Measurements from ENCODE around the gene MED27. TPM values are rescaled to one million over a fixed set of nuclear protein-coding genes. Genes with fewer than 3 reads are reported as not detected.

The MED27 gene
- total RNA-seq, 1 donor from 2014 or later = 34.5 TPM

DNA sequence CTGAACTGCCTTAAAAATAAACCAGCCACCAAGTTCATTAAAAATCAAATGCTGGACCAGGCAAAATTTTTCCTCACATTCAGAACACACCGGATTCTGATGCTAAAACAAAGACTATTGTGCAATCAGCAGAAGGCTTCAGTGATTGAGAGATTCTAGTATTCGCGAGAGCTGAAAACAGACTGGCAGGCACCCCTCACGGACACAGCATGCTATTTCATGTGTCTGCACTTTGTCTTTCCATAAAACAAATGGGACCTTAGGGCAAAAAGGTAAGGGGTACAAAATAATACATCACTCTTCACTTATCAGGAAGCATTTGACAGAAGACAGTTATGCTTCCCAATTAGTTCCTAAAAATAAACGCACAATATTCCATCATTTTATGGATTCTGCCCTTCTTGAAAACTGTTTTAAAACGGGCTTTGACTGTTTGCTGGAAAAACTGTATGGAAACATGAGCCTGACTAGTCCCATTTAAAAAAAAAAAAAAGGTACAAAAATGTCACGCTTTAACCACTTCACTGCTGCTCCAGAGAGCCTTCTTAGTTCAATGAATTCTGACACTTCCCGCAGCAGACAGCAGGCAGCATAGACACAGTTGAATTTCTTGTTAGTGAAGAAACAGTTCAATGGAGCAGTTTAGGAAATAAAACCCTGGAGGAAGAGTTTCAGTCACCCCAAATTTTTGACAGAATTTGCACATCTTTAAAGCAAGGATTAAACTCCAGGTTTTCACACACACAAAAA lies 99.2 kb downstream of the MED27 start:
- DNase-seq (ENCODE audit: low read depth) = no peak
- TF ChIP-seq CTCF (IDR thresholded peaks at IDR 0.05; ENCODE audit: insufficient read depth, low read length, poor library complexity, severe bottlenecking) = no peak
- Histone ChIP-seq H3K27me3 (ENCODE audit: control insufficient read depth, insufficient read depth, low read length) (no peaks in the 10 kb centered on the region), H3K36me3 (ENCODE audit: control insufficient read depth, insufficient read depth, low read length) (no peaks in the 10 kb centered on the region), H3K4me3 (ENCODE audit: low read depth, low read length) (no peak overlapping the region)

- Histone ChIP-seq H3K4me3 (ENCODE audit: low read depth, low read length) (no peak overlapping the region), H3K36me3 (ENCODE audit: control insufficient read depth, insufficient read depth, low read length) (no peaks in the 10 kb centered on the region), H3K27me3 (ENCODE audit: control insufficient read depth, insufficient read depth, low read length) (no peaks in the 10 kb centered on the region)
- no peak for DNase-seq (ENCODE audit: low read depth)
- no peak for TF ChIP-seq CTCF (IDR thresholded peaks at IDR 0.05; ENCODE audit: insufficient read depth, low read length, poor library complexity, severe bottlenecking)
Measured at GRCh38 chr9:131977109-131977838, 102.4 kb downstream of the MED27 start.

DNA sequence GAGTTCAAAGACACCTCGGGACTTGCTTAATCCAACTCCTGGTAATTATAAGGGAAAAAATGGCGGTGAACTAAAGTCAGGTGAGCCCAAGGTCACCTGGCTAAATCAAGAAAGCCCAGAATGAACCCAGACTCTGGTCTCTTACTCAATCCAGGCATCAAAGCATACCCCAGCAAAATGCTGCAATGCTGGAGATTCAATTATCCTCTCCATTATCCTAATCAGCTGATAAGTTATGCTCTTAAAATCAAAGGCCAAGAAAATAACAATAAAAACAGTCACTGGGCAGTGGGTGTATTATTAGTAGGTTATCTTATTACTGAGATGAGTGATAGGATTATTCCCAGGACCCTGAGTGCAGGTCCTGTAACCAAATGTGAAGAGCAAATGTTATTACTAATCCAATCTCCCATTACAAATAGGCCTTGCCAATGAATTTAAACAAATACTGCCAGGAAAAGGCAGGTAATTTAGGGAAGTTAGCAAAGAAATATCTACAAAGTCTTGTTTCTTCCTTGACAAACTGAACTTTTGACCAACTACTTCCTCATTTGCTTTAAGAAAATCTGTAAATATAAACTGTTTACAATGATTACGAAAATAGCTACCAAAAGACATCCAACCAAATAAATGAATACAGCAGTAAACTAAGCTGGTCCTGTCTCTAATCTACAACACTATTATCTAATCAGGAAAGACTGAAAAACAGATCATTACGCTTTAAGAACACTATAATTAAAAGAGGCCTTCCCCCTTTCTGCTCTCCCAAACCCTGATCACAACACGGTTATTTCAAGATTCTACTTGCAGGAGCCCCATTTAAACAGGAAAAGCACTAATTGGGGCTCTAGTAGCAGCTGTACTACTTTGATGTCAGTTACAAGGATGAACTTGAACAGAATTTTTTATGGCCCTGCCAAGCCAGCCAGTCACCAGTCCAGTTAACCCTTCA lies 103.2 kb downstream of the MED27 start:
- TF ChIP-seq CTCF (IDR thresholded peaks at IDR 0.05; ENCODE audit: insufficient read depth, low read length, poor library complexity, severe bottlenecking) = no peak
- Histone ChIP-seq H3K36me3 (ENCODE audit: control insufficient read depth, insufficient read depth, low read length) (no peaks in the 10 kb centered on the region), H3K4me3 (ENCODE audit: low read depth, low read length) (no peak overlapping the region), H3K27me3 (ENCODE audit: control insufficient read depth, insufficient read depth, low read length) (no peaks in the 10 kb centered on the region)
- DNase-seq (ENCODE audit: low read depth) = no peak

- Histone ChIP-seq H3K36me3 (ENCODE audit: control insufficient read depth, insufficient read depth, low read length) (no peaks in the 10 kb centered on the region), H3K4me3 (ENCODE audit: low read depth, low read length) (no peak overlapping the region), H3K27me3 (ENCODE audit: control insufficient read depth, insufficient read depth, low read length) (no peaks in the 10 kb centered on the region)
- TF ChIP-seq CTCF (IDR thresholded peaks at IDR 0.05; ENCODE audit: insufficient read depth, low read length, poor library complexity, severe bottlenecking) = no peak
- DNase-seq (ENCODE audit: low read depth) = no peak
Measured at GRCh38 chr9:131972889-131973288, 106.8 kb downstream of the MED27 start.

DNA sequence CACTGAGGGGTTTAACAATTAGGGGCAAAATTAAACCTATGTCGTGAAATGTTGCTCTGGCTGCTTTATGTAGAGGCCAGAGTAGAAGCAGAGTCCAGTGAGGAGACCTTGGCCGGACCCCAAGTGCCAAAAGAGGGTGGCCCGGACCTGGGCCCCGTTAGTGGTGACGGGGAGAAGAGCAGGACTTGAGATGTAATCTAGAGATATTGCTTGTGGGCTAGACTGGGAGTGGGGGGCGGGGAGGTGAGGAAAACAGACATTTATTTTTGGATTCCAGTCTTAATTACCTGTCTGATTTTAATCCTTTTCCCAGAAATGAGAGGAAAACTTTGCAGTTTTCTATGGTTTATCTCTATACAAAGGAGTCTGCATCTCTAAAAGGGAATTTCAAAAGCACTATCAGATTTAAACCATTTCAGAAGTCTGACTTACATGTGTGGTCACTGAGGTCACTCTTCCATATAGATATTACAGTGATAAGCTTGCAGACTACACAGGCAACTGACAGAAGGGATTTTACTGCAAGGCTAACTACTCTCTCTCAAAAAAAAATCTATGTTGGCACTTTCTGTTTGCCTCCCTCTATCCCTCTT lies 108.1 kb downstream of the MED27 start:
- DNase-seq (ENCODE audit: low read depth) = no peak
- Histone ChIP-seq H3K4me3 (ENCODE audit: low read depth, low read length) (no peak overlapping the region), H3K27me3 (ENCODE audit: control insufficient read depth, insufficient read depth, low read length) (no peaks in the 10 kb centered on the region), H3K36me3 (ENCODE audit: control insufficient read depth, insufficient read depth, low read length) (no peaks in the 10 kb centered on the region)
- TF ChIP-seq CTCF (IDR thresholded peaks at IDR 0.05; ENCODE audit: insufficient read depth, low read length, poor library complexity, severe bottlenecking) = no peak

Measured in kidney epithelial cell (primary cell).